H1 (cell line): ENCODE data around the gene CSRP1.

Experiments used
- CHD2 ChIP-seq: IDR thresholded peaks from 2 replicates; pipeline ENCODE4 v1.6.1; 2012; ENCODE audit warnings: low read length, improper control_type of control experiment
- EZH2 ChIP-seq: fragments of 200-600 bp; sonication (generic); IDR thresholded peaks from 2 replicates; pipeline ENCODE4 v1.7.1; 2012; ENCODE audit warnings: low read depth, mild to moderate bottlenecking, moderate library complexity, low read length, inconsistent platforms; ENCODE audit not compliant: severe bottlenecking
- POLR2AphosphoS5 ChIP-seq: IDR thresholded peaks from 2 replicates; pipeline ENCODE4 v1.6.1; 2011; ENCODE audit warnings: low read depth, low read length
- RAD21 ChIP-seq, 2 experiments: IDR thresholded peaks in 1 of 2; conservative IDR thresholded peaks in 1 of 2; 2 replicates each; pipeline ENCODE4 v1.6.1; 2011; ENCODE audit warnings: low read depth in 2 of 2, low read length in 2 of 2, improper control_type of control experiment in 1 of 2, inconsistent platforms in 1 of 2, mild to moderate bottlenecking in 1 of 2, moderate library complexity in 1 of 2
- RXRA ChIP-seq: IDR thresholded peaks from 2 replicates; pipeline ENCODE4 v1.6.1; 2011; ENCODE audit warnings: low read depth, mild to moderate bottlenecking, low read length, moderate library complexity; ENCODE audit not compliant: insufficient read depth
- YY1 ChIP-seq: IDR thresholded peaks from 2 replicates; pipeline ENCODE4 v1.6.1; 2011; ENCODE audit warnings: low read depth, mild to moderate bottlenecking, low read length

DNA sequence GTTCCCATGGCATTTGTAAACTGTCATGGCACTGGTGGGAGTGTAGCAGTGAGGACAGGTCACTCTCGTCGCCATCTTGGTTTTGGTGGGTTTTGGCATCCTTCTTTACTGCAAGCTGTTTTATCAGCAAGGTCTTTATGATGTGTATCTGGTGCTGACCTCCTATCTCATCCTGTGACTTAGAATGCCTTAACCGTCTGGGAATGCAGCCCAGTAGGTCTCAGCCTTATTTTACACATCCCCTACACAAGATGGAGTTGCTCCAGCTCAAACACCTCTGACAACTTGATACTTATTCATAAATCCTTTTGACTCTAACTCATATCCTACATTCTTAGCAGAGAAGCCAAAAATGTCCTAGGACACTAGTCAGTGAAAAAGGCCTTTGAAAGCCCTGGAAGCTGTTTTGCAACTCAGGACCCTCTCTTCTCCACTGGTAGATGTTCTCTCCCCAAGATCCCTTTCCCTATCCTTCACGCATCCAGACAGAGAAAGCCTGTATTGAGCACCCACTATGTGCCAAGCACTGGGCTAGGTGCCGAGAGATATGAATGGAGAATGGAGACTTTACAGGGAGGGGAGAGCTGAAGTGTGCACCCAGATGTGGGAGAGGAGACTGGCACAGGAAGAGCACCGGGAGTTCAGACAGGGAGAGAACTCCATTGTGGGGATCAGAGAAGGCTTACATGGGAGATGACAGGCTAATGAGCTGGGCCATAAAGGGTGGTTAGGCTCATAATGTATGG is 6.7 kb upstream of the CSRP1 start:
- no peak for TF ChIP-seq RXRA
- no peak for TF ChIP-seq EZH2
- no peak for TF ChIP-seq RAD21 (IDR thresholded peaks at IDR 0.05 in 1 of 2, conservative IDR thresholded peaks at IDR 0.05 in 1 of 2; ENCODE audit: low read depth in 2 of 2, low read length in 2 of 2)
- TF ChIP-seq CHD2: no peak
- no peak for TF ChIP-seq YY1
- no peak for TF ChIP-seq POLR2AphosphoS5
